GM12872 (cell line): ENCODE measurements around the gene UBE3B.

Source experiments
- TF ChIP-seq, protein P1 (sequence below): IDR thresholded peaks from 3 replicates; pipeline ENCODE4 v1.5.1; 2011; ENCODE audit warnings: low read depth, mild to moderate bottlenecking, low read length, moderate library complexity; ENCODE audit not compliant: insufficient read depth

Gene UBE3B

DNA sequence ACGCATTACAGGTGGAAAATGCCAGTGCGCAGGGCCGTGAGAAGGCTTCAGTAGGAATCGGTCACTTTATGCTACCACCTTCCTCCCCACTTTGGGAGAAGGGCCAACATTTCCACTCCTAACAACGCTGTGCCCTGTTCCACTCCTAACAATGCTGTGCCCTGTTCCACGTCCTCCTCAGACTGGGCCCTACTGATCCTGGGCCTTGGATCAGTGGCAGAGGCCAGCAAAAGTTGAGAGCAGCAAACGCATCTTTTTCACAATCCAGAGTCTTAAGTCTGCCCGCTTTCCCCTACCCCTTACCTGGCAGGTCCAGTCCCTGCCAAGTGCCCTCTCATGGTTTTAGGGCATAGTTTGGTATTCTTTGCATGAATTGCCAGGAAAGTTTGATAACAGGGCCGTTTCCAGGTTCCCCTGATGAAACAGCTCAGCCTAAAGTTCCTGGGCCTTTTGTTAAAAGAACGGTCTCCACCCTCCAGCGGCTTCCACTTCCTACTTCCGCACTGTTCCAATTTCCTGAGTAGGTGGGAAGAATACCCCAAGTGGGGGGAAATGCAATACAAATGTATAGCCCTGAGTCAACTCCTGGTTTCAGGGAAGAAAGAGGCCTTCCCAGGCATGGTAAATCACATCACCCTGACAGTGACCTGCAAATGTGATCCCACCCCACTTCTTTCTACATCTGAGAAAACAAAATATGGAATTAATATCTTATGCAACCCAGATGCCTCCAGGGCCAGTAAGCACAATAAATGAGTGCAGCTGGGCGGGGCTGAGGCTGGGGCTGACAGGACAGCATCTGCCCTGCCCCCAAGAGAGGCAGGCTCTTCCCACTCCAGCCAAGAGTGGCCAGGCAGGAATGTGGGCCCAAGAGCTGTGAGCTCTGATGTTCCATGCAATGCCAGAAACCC lies 15.3 kb upstream of the UBE3B start:
- TF ChIP-seq, protein P1, sequence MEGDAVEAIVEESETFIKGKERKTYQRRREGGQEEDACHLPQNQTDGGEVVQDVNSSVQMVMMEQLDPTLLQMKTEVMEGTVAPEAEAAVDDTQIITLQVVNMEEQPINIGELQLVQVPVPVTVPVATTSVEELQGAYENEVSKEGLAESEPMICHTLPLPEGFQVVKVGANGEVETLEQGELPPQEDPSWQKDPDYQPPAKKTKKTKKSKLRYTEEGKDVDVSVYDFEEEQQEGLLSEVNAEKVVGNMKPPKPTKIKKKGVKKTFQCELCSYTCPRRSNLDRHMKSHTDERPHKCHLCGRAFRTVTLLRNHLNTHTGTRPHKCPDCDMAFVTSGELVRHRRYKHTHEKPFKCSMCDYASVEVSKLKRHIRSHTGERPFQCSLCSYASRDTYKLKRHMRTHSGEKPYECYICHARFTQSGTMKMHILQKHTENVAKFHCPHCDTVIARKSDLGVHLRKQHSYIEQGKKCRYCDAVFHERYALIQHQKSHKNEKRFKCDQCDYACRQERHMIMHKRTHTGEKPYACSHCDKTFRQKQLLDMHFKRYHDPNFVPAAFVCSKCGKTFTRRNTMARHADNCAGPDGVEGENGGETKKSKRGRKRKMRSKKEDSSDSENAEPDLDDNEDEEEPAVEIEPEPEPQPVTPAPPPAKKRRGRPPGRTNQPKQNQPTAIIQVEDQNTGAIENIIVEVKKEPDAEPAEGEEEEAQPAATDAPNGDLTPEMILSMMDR, result no peak

DNA sequence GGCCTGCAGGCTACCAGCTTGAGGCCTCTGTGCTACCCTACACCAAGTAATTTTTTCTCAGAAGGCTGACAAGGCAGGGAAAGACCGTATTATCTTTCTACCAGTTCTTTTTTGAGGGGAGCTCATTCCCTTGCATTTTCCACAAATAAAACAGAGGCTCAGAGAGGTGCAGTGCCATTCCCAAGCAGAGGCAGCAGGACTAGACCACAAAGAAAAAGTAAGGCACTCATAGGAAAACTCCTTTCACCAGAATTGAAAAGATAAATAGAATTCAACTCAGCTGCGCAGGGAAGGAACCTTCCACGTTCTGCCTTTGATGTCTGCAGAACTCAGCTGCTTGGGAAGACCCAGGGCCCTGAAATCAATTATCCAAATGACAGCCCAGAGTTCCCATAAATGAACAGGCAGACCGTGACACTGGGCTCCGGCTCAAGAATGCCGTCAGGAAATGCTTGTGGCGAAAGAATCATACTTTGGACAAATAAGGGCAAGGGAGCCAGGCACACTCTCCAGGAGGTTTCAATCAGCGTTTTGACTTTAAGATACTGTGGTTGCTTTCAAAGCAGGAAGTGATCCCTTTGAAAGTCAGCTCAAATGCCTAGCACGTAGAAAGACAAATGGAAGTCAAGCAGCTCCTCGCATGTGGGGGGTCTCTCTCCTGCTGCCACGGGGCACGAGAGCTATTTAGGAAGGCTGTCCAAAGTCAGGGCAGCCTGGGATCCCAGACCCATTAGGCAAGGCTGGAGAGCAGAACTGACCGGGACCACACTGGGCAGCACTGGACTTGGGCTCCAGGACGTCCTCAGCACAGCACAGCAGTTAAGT lies 14.4 kb upstream of the UBE3B start:
- TF ChIP-seq, protein P1, result no peak

DNA sequence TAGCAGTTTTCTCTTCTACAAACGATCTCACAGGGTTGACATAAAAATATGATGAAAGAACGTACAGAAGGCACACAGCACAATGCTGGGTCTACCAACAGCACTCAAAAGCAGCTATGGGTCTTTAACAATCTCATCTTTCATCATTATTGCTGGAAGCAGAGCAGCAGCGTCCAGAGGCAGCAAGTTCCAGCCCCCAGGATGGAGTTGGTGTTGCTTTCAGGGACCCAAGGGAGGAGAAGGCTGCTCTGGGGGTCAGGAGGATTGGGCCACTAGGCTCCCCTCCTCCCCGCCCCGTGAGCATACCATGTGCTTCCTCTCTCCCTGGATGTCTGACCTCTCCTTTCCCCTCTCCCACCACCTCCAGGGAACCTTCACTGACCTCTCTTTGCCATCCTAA lies 13.7 kb upstream of the UBE3B start:
- TF ChIP-seq, protein P1, result no peak

DNA sequence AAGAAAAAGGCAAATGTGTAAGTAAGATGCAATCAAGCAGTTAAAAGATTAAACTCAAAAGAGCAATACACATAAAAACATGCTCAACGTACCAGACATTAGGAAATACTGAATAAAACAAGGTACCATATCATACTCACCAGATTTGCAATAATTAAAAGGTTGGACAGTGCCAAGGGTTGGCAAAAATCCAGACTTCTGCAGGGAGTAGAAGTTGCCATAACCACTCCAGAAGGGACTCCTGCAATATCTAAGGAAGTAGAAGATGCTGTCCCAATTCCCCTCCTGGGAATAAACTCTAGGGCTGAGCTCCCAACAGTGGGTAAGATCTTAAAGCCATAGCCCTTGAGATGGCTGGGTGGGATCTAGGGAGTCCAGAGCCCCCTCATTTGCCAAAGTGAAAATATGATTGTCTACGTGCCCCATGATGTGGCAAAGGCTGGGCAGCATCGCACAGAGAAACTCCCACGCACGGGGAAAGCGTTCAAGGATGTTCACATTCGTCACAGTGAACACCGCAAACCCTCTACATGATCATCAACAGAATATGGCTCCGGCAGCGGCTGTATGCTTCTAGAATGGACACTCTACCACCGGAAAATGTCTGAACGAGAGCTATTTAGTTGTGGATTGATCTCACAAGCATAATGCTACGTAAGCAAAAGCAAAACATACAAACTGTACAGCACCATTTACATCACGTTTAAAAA lies 12.6 kb upstream of the UBE3B start:
- TF ChIP-seq, protein P1, result no peak

DNA sequence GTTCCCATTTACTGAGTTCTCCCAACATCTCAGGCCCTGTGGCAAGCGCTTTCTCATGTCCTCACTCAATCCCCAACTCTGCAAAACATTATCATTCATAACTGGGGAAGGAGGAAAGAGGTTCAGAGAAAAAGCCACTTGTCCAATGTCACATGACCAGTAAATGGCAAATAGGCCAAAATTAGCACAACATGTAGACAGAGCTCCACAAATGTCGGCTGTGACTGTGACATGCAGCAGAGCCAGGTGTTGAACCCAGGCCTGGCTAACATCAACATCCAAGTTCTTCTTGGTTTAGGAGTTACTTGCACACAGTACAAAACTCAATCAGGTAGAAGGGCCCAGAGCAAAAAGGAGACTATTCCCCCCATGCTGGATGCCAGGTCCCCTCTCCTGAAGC lies 11.1 kb upstream of the UBE3B start:
- TF ChIP-seq, protein P1, result no peak

DNA sequence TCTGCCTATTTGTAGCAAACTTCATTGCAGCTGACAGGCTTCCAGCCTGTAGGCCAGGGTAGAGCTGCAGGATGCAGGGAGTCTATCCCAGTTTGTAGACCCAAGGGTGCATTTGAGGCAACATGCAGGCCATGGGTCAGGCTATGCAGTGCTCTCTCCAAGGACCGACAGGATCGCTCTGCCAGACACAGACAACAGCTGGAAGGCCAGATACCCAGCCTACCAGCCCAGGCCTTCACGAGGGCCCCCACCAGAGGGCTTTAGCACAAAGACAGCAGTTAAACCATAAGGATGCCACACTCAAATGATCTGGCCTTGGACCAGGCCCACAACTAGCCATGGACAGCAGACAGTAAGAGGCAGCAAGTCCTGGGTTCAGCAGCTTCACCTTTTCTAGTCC lies 10.6 kb upstream of the UBE3B start:
- TF ChIP-seq, protein P1, result no peak
